ENCODE data around the gene MADD.
A peak's percentile ranks its signal among the peaks of the same experiment; 100 is the strongest.

MADD gene

DNA sequence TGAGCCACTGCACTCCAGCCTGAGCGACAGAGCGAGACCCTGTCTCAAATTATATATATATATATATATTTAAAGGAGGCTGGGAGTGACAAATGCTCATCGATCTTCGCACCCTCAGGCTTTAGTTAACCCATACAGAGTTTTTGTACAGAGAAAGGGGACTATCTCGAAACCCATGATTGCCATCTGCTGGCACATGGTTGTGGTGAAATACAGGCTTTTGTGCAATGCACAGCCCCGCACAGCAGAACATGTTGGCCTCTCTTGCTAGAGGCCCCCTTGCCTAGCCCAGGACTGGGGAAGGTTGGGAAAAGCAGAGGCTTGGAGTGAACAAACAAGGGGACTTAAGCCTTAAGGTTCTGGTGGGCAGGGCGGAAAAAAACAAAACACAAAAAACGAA, 78.9 kb downstream of the MADD start:
- DNase-seq (ENCODE audit: low read depth in 1 of 2, low spot score in 1 of 2): peak in 1 of 2 experiments; percentile 74
- H3K4me3 ChIP-seq (replicated peaks; ENCODE audit: insufficient read depth, low read length): no peak overlapping the region
- no peaks in the 10 kb centered on the region for H3K27me3 ChIP-seq (ENCODE audit: insufficient read depth, poor library complexity, severe bottlenecking)
- TF ChIP-seq POLR2AphosphoS5 (IDR thresholded peaks at IDR 0.05; ENCODE audit: low read depth): no peak
- TF ChIP-seq, protein P1, sequence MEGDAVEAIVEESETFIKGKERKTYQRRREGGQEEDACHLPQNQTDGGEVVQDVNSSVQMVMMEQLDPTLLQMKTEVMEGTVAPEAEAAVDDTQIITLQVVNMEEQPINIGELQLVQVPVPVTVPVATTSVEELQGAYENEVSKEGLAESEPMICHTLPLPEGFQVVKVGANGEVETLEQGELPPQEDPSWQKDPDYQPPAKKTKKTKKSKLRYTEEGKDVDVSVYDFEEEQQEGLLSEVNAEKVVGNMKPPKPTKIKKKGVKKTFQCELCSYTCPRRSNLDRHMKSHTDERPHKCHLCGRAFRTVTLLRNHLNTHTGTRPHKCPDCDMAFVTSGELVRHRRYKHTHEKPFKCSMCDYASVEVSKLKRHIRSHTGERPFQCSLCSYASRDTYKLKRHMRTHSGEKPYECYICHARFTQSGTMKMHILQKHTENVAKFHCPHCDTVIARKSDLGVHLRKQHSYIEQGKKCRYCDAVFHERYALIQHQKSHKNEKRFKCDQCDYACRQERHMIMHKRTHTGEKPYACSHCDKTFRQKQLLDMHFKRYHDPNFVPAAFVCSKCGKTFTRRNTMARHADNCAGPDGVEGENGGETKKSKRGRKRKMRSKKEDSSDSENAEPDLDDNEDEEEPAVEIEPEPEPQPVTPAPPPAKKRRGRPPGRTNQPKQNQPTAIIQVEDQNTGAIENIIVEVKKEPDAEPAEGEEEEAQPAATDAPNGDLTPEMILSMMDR (IDR thresholded peaks at IDR 0.05; ENCODE audit: insufficient read depth, low read length): peak; percentile 18
- no peak overlapping the region for H3K27ac ChIP-seq (replicated peaks)

DNA sequence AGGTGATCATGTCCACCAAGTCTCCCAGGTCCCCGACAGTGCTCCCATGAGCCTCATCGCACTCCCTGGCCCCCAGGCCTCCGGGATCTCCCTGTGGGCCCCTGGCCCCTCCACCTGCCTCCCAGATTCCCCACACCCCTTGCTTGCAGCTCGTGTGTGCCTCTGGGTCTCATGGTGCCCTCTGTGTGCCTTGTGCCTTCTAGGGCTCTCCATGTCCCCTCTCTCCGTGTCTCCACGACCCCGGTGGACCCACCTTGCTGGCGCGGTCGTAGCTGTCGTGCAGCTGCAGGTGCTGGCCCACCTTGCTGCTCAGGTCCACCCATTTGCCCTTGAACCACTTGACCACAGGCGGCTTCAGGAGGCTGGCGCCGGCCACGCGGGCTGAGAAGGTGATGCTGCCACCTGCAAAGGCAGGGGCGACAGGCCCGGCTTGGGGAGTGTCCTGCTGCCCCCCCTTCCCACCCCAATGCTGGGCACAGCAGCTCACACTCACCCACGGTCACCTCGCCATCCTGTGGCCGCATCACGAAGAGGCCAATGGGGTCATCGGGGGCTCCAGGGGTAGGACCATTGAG, 79.7 kb downstream of the MADD start:
- Histone ChIP-seq H3K27me3 (ENCODE audit: insufficient read depth, poor library complexity, severe bottlenecking) (no peaks in the 10 kb centered on the region), H3K27ac (replicated peaks) (no peak overlapping the region), H3K4me3 (replicated peaks; ENCODE audit: insufficient read depth, low read length) (no peak overlapping the region)
- no peak for DNase-seq (ENCODE audit: low read depth in 1 of 2, low spot score in 1 of 2)
- TF ChIP-seq, protein P2, sequence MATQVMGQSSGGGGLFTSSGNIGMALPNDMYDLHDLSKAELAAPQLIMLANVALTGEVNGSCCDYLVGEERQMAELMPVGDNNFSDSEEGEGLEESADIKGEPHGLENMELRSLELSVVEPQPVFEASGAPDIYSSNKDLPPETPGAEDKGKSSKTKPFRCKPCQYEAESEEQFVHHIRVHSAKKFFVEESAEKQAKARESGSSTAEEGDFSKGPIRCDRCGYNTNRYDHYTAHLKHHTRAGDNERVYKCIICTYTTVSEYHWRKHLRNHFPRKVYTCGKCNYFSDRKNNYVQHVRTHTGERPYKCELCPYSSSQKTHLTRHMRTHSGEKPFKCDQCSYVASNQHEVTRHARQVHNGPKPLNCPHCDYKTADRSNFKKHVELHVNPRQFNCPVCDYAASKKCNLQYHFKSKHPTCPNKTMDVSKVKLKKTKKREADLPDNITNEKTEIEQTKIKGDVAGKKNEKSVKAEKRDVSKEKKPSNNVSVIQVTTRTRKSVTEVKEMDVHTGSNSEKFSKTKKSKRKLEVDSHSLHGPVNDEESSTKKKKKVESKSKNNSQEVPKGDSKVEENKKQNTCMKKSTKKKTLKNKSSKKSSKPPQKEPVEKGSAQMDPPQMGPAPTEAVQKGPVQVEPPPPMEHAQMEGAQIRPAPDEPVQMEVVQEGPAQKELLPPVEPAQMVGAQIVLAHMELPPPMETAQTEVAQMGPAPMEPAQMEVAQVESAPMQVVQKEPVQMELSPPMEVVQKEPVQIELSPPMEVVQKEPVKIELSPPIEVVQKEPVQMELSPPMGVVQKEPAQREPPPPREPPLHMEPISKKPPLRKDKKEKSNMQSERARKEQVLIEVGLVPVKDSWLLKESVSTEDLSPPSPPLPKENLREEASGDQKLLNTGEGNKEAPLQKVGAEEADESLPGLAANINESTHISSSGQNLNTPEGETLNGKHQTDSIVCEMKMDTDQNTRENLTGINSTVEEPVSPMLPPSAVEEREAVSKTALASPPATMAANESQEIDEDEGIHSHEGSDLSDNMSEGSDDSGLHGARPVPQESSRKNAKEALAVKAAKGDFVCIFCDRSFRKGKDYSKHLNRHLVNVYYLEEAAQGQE (IDR thresholded peaks at IDR 0.05; ENCODE audit: insufficient replicate concordance, low read depth): no peak
- TF ChIP-seq, protein P1 (IDR thresholded peaks at IDR 0.05; ENCODE audit: insufficient read depth, low read length): no peak
- TF ChIP-seq GABPA (IDR thresholded peaks at IDR 0.05; ENCODE audit: low read depth): no peak
- TF ChIP-seq SPI1 (IDR thresholded peaks at IDR 0.05; ENCODE audit: borderline replicate concordance, low read depth): no peak

DNA sequence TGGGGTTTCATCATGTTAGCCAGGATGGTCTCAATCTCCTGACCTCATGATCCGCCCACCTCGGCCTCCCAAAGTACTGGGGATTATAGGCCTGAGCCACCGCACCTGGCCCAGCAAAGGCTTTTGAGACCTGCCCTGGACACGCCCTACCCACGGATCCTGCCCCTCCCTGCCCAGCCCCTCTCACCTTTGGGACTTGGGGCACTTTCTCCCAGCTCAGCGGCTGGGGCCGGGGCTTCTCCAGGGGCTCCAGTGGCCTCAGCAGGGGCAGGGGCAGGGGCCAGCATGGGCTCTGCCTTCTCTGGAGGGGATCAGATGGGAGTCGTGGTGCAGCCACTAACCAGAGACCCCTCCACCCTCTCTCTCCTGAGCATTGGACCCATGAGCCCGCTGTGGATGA, 80.4 kb downstream of the MADD start:
- TF ChIP-seq POLR2AphosphoS5 (IDR thresholded peaks at IDR 0.05; ENCODE audit: low read depth) (no peak), SPI1 (IDR thresholded peaks at IDR 0.05; ENCODE audit: borderline replicate concordance, low read depth) (no peak), GABPA (IDR thresholded peaks at IDR 0.05; ENCODE audit: low read depth) (no peak)
- TF ChIP-seq, protein P1 (IDR thresholded peaks at IDR 0.05; ENCODE audit: insufficient read depth, low read length): no peak
- TF ChIP-seq, protein P2 (IDR thresholded peaks at IDR 0.05; ENCODE audit: insufficient replicate concordance, low read depth): no peak
- H3K27ac ChIP-seq (replicated peaks): no peak overlapping the region
- no peak overlapping the region for H3K4me3 ChIP-seq (replicated peaks; ENCODE audit: insufficient read depth, low read length)
- H3K27me3 ChIP-seq (ENCODE audit: insufficient read depth, poor library complexity, severe bottlenecking): no peaks in the 10 kb centered on the region
- DNase-seq (ENCODE audit: low read depth in 1 of 2, low spot score in 1 of 2): no peak
